ENCODE results near the gene MRPL36. TPM values are rescaled to one million over a fixed set of nuclear protein-coding genes. Genes with fewer than 3 reads are reported as not detected.

MRPL36 gene
- total and polyA plus RNA-seq, 9 of the 15 experiments (the other 6 are each of a cell fraction or from before 2014, with no cell fraction given): 78.3 to 557 (median 124) TPM

GRCh38 chr5:1800472-1801221 lies 1.0 kb upstream of the MRPL36 start (continued):
- TF ChIP-seq ZC3H4 (CRISPR knock-in tag; IDR thresholded peaks at IDR 0.05; ENCODE audit: borderline replicate concordance): peak; percentile 76; the same call in 1 of the 2 replicates
- TF ChIP-seq FOXK1 (CRISPR knock-in tag; IDR thresholded peaks at IDR 0.05; ENCODE audit: borderline replicate concordance): peak; percentile 84; the same call in 1 of the 2 replicates
- TF ChIP-seq KDM1A (IDR thresholded peaks at IDR 0.05): 0 out of 4 replicates have a peak, but pooled peaks of 1 of the 2 experiments have one; percentile 23
- no peak for TF ChIP-seq NFIC (IDR thresholded peaks at IDR 0.05)
- peak; percentile 46; the same call in 1 of the 2 replicates for TF ChIP-seq ZNF143 (CRISPR knock-in tag; IDR thresholded peaks at IDR 0.05)
- TF ChIP-seq HDGF (IDR thresholded peaks at IDR 0.05): 0 out of 2 replicates have a peak, but pooled peaks have one; percentile 32
- peak; percentile 21 for TF ChIP-seq CHD1 (IDR thresholded peaks at IDR 0.05; ENCODE audit: low read length)
- TF ChIP-seq TFE3 (CRISPR knock-in tag; IDR thresholded peaks at IDR 0.05): peak; percentile 95
- TF ChIP-seq NCOA1 (IDR thresholded peaks at IDR 0.05; ENCODE audit: low read depth): no peak
- TF ChIP-seq PKNOX1 (IDR thresholded peaks at IDR 0.05): peak; percentile 43
- TF ChIP-seq TOE1 (IDR thresholded peaks at IDR 0.05; ENCODE audit: borderline replicate concordance): peak; percentile 89
- TF ChIP-seq TOE1 (CRISPR knock-in tag; IDR thresholded peaks at IDR 0.05; ENCODE audit: borderline replicate concordance, low read depth): no peak
- TF ChIP-seq FOXP1 (CRISPR knock-in tag; IDR thresholded peaks at IDR 0.05): peak; percentile 76; the same call in 1 of the 2 replicates
- no peak for TF ChIP-seq CTCFL (IDR thresholded peaks at IDR 0.05; ENCODE audit: borderline replicate concordance, insufficient read depth, low read depth, low read length, poor library complexity, severe bottlenecking)
- TF ChIP-seq ZNF609 (CRISPR knock-in tag; IDR thresholded peaks at IDR 0.05; ENCODE audit: borderline replicate concordance): no peak
- TF ChIP-seq NEUROD1 (IDR thresholded peaks at IDR 0.05; ENCODE audit: borderline replicate concordance, low read depth, low read length, partially characterized antibody): peak; percentile 8
- TF ChIP-seq BRCA1 (IDR thresholded peaks at IDR 0.05): no peak
- TF ChIP-seq BRCA1 (CRISPR knock-in tag; IDR thresholded peaks at IDR 0.05): peak; percentile 58; the same call in 1 of the 2 replicates

Measured in K562 (cell line).